Pancreas (tissue), 10 donors: ENCODE measurements around the gene HEPACAM. TPM values are rescaled to one million over a fixed set of nuclear protein-coding genes. Genes with fewer than 3 reads are reported as not detected.

ENCODE experiments used
- ATAC-seq, 4 donors: fragments of 200-7000 bp; cut with Tn5 transposase; one replicate each; pipeline versions ENCODE4 v1.8.0 to v1.9.1; 2020; ENCODE audit warnings: mild to moderate bottlenecking in 4 of 4, moderate library complexity in 4 of 4
- DNase-seq, 6 donors: peaks; one replicate each; pipeline ENCODE4 v3.0.0-alpha.2; 2020
- FAIRE-seq: peaks from 2 replicates; lab custom pipeline; 2012; peaks lifted over from hg19 to GRCh38; lab: Jason Lieb, UNC
- H3K27ac ChIP-seq, 4 donors: fragments of 200-600 bp; sonication (generic); 1 replicate in 3 of 4; 2 replicates in 1 of 4; pipeline versions ENCODE4 v1.5.0 to v1.8.0; 2020
- H3K27me3 ChIP-seq, 4 donors: fragments of 200-600 bp; one replicate each; pipeline ENCODE4 v1.8.0; 2021
- H3K36me3 ChIP-seq, 3 donors: fragments of 200-600 bp; sonication (generic) in 1 of 3; one replicate each; pipeline versions ENCODE4 v1.5.0 to v1.8.0; 2020 to 2021
- H3K4me1 ChIP-seq, 3 donors: fragments of 200-600 bp; one replicate each; pipeline ENCODE4 v1.8.0; 2021
- H3K4me3 ChIP-seq, 4 donors: fragments of 200-600 bp; sonication (generic) in 2 of 4; one replicate each; pipeline versions ENCODE4 v1.5.0 to v1.8.0; 2020 to 2021
- H3K9me3 ChIP-seq, 4 donors: fragments of 200-600 bp; one replicate each; pipeline ENCODE4 v1.8.0; 2021
- CTCF ChIP-seq, 4 donors: fragments of 200-600 bp; sonication (generic) in 3 of 4; IDR thresholded peaks; one replicate each; pipeline versions ENCODE4 v1.5.0 to v1.8.0; 2021; ENCODE audit warnings: antibody characterized with exemption in 4 of 4
- WGBS, 2 donors: extraction: QIAGEN DNeasy Blood & Tissue Kit; methylation state at CpG; one replicate each; pipeline ENCODE4 v1.1.7; 2013; 5-methylcytosine and 5-hydroxymethylcytosine counted together
- intact Hi-C, 3 donors: fragments of 100-400 bp; cut with DNase I; formaldehyde crosslinking; loops; one replicate each; pipeline versions ENCODE4 v1.11.1 to v1.14.2; 2022
- polyA plus RNA-seq, 2 donors: library from polyadenylated mRNA; stranded (reverse); fragments of 200-250 nt; gene quantifications; one replicate each; pipeline ENCODE4 v1.2.3, GENCODE V29; 2013
- total RNA-seq, 6 donors: library from RNA; stranded (reverse); fragmentation: NEBNext Ultra II Directional in 4 of 6; extraction: Animal tissue kit (Norgen Biotek cat#: 25700) in 4 of 6; gene quantifications; one replicate each; pipeline versions ENCODE4 v1.2.1 to v1.2.4, GENCODE V29; 2021 to 2023
- donor health status: healthy with polysubstance abuse.
- donor health status: DM: no; HTN: no; CAD: no; lungs with moderate emphysema.
- donor health status: DM: no; HTN: no; CAD: no.
- donor health status: control.
- donor health status: control.
- donor health status: Bipolar disorder and iron deficiency.
- donor health status: DM: yes; HTN: yes; CAD: no.
- donor health status: DM: no; HTN: no; CAD: no.
- donor health status: DM: no; HTN: no; CAD: no.
- donor health status: DM: yes; HTN: yes; CAD: no.

The HEPACAM gene
- total and polyA plus RNA-seq, 8 donors, result 0.03 to 0.38 (median 0.15) TPM; not detected in 2

- Histone ChIP-seq H3K27me3 (peaks cover 0 to 49% (median 7%) of the 10 kb centered on the region in 4 donors), H3K4me3 (no peak overlapping the region), H3K27ac (no peak overlapping the region), H3K36me3 (no peaks in the 10 kb centered on the region), H3K4me1 (peaks cover 0 to 9% (median 0%) of the 10 kb centered on the region in 3 donors), H3K9me3 (no peaks in the 10 kb centered on the region)
- no peak for FAIRE-seq
- intact Hi-C loops, result no loop called here
- 3% methylated on average over 16 of the region's 16 CpGs for WGBS, 2 donors
- ATAC-seq, result no peak
- DNase-seq, result peak in 1 of 6 donors; percentile 34
- TF ChIP-seq CTCF (IDR thresholded peaks at IDR 0.05), result no peak
Measured at GRCh38 chr11:124869331-124869730, 66.5 kb downstream of the HEPACAM start.

Other genes starting within 250 kb of the HEPACAM start
- 1 to 10 TPM in 3 of 6 donors, under 1 TPM in 2, not detected in 1; 0.24 to 1.9 (median 1.2) TPM for gene NRGN, start 196.1 kb downstream of the HEPACAM start, total RNA-seq
- gene NRGN, start 196.1 kb downstream of the HEPACAM start, polyA plus RNA-seq, result 1 to 10 TPM; 2.7 to 3.7 TPM
- 1 to 10 TPM in 3 of 6 donors, under 1 TPM in 3; 0.18 to 2.1 (median 1.0) TPM for gene VSIG2, start 183.8 kb downstream of the HEPACAM start, total RNA-seq
- 1 to 10 TPM; 1.1 to 4.5 TPM for gene VSIG2, start 183.8 kb downstream of the HEPACAM start, polyA plus RNA-seq
- gene ESAM, start 173.8 kb downstream of the HEPACAM start, total RNA-seq, result 1 to 10 TPM; 5.0 to 10.0 (median 6.5) TPM
- 10 to 100 TPM in 1 of 2 donors, 1 to 10 TPM in 1; 9.4 to 27.1 TPM for gene ESAM, start 173.8 kb downstream of the HEPACAM start, polyA plus RNA-seq
- gene MSANTD2, start 135.6 kb downstream of the HEPACAM start, total RNA-seq, result 10 to 100 TPM in 1 of 6 donors, 1 to 10 TPM in 5; 4.6 to 11.0 (median 5.9) TPM
- 10 to 100 TPM; 11.7 to 23.3 TPM for gene MSANTD2, start 135.6 kb downstream of the HEPACAM start, polyA plus RNA-seq
- 1 to 10 TPM; 1.1 to 6.0 (median 2.2) TPM for gene ROBO3, start 70.6 kb downstream of the HEPACAM start, total RNA-seq
- 10 to 100 TPM; 18.9 to 25.0 TPM for gene ROBO3, start 70.6 kb downstream of the HEPACAM start, polyA plus RNA-seq
- 1 to 10 TPM; 2.3 to 4.7 (median 3.3) TPM for gene ROBO4, start 38.2 kb downstream of the HEPACAM start, total RNA-seq
- gene ROBO4, start 38.2 kb downstream of the HEPACAM start, polyA plus RNA-seq, result 1 to 10 TPM; 9.4 to 9.8 TPM
- gene HEPN1, start 16.8 kb downstream of the HEPACAM start, total RNA-seq, result not detected
- gene HEPN1, start 16.8 kb downstream of the HEPACAM start, polyA plus RNA-seq, result under 1 TPM in 1 of 2 donors, not detected in 1; 0.11 TPM
- gene CCDC15, start 18.2 kb upstream of the HEPACAM start, total RNA-seq, result 1 to 10 TPM in 2 of 6 donors, under 1 TPM in 4; 0.55 to 1.4 (median 0.76) TPM
- gene CCDC15, start 18.2 kb upstream of the HEPACAM start, polyA plus RNA-seq, result under 1 TPM; 0.23 to 0.80 TPM
- 1 to 10 TPM in 3 of 6 donors, under 1 TPM in 3; 0.32 to 7.3 (median 1.5) TPM for gene SLC37A2, start 127.3 kb upstream of the HEPACAM start, total RNA-seq
- gene SLC37A2, start 127.3 kb upstream of the HEPACAM start, polyA plus RNA-seq, result under 1 TPM; 0.59 to 0.61 TPM
- 10 to 100 TPM in 2 of 6 donors, 1 to 10 TPM in 4; 5.6 to 13.2 (median 9.9) TPM for gene TMEM218, start 175.6 kb upstream of the HEPACAM start, total RNA-seq
- gene TMEM218, start 175.6 kb upstream of the HEPACAM start, polyA plus RNA-seq, result 10 to 100 TPM; 11.4 to 27.1 TPM
- 1 to 10 TPM; 4.3 to 8.1 (median 5.9) TPM for gene PKNOX2, start 228.7 kb upstream of the HEPACAM start, total RNA-seq
- gene PKNOX2, start 228.7 kb upstream of the HEPACAM start, polyA plus RNA-seq, result 1 to 10 TPM; 3.4 to 6.4 TPM